HEK293 (cell line): ENCODE data around the gene USP8.

ENCODE experiments used
- CTCF ChIA-PET: fragments of 350-600 bp; formaldehyde crosslinking; extraction: SDS; loops from one replicate; lab custom pipeline; 2021; ENCODE audit warnings: antibody characterized with exemption; lab: Yijun Ruan, JAX
- POLR2A ChIA-PET: fragments of 300-600 bp; formaldehyde crosslinking; extraction: SDS; loops from one replicate; lab custom pipeline; 2020; ENCODE audit warnings: antibody characterized with exemption, inconsistent platforms; lab: Yijun Ruan, JAX
- H3K27ac ChIP-seq: fragments of 200-500 bp; sonication (Bioruptor generic); 2 replicates; pipeline ENCODE4 v1.5.1; 2014; ENCODE audit warnings: low read depth, low read length, control low read depth, inconsistent platforms; ENCODE audit errors: extremely low read depth
- H3K36me3 ChIP-seq, 2 experiments: fragments of 200-500 bp in 1 of 2; sonication (Bioruptor generic) in 1 of 2; 1 replicate in 1 of 2; 2 replicates in 1 of 2; pipeline ENCODE4 v1.5.1; 2014 to 2017; ENCODE audit warnings: inconsistent platforms in 2 of 2, low read length in 2 of 2; ENCODE audit not compliant: control insufficient read depth in 2 of 2, insufficient read depth in 1 of 2
- H3K4me1 ChIP-seq: fragments of 200-500 bp; sonication (Bioruptor generic); 2 replicates; pipeline ENCODE4 v1.5.1; 2014; ENCODE audit warnings: mild to moderate bottlenecking, low read length, inconsistent platforms; ENCODE audit not compliant: control insufficient read depth, insufficient read depth
- H3K4me3 ChIP-seq: 2 replicates; pipeline ENCODE4 v1.5.1; 2011; ENCODE audit warnings: low read depth, mild to moderate bottlenecking, control low read depth, low read length, moderate library complexity
- H3K9me3 ChIP-seq: fragments of 200-500 bp; sonication (Bioruptor generic); 2 replicates; pipeline ENCODE4 v1.5.1; 2014; ENCODE audit warnings: low read depth, low read length, inconsistent platforms; ENCODE audit not compliant: control insufficient read depth, insufficient read depth
- MZF1 ChIP-seq: fragments of 450-650 bp; formaldehyde crosslinking; IDR thresholded peaks from 2 replicates; pipeline ENCODE4 v1.5.1; 2017; ENCODE audit warnings: missing biosample characterization, missing genetic modification characterization, borderline replicate concordance
- SP7 ChIP-seq: fragments of 450-650 bp; formaldehyde crosslinking; IDR thresholded peaks from 2 replicates; pipeline ENCODE4 v1.5.1; 2016; ENCODE audit warnings: missing biosample characterization, missing genetic modification characterization
- WT1 ChIP-seq: fragments of 450-650 bp; formaldehyde crosslinking; IDR thresholded peaks from 2 replicates; pipeline ENCODE4 v1.5.1; 2016; ENCODE audit warnings: missing biosample characterization, missing genetic modification characterization
- ZBTB17 ChIP-seq: fragments of 450-650 bp; formaldehyde crosslinking; IDR thresholded peaks from 2 replicates; pipeline ENCODE4 v1.5.1; 2016; ENCODE audit warnings: missing biosample characterization, missing genetic modification characterization
- ZFP37 ChIP-seq: fragments of 450-650 bp; formaldehyde crosslinking; IDR thresholded peaks from 2 replicates; pipeline ENCODE4 v1.5.1; 2016; ENCODE audit warnings: missing biosample characterization, missing genetic modification characterization
- ZNF10 ChIP-seq: fragments of 450-650 bp; formaldehyde crosslinking; IDR thresholded peaks from 2 replicates; pipeline ENCODE4 v1.5.1; 2017; ENCODE audit warnings: missing biosample characterization, missing genetic modification characterization
- ZNF112 ChIP-seq: fragments of 450-650 bp; formaldehyde crosslinking; IDR thresholded peaks from 2 replicates; pipeline ENCODE4 v1.5.0; 2017; ENCODE audit warnings: missing biosample characterization, missing genetic modification characterization
- ZNF132 ChIP-seq: fragments of 450-650 bp; formaldehyde crosslinking; IDR thresholded peaks from 2 replicates; pipeline ENCODE4 v1.5.1; 2017; ENCODE audit warnings: missing biosample characterization, missing genetic modification characterization, borderline replicate concordance
- ZNF174 ChIP-seq: fragments of 450-650 bp; formaldehyde crosslinking; IDR thresholded peaks from 2 replicates; pipeline ENCODE4 v1.5.0; 2017; ENCODE audit warnings: missing biosample characterization, mild to moderate bottlenecking, missing genetic modification characterization
- ZNF175 ChIP-seq: fragments of 450-650 bp; formaldehyde crosslinking; IDR thresholded peaks from 2 replicates; pipeline ENCODE4 v1.5.1; 2016; ENCODE audit warnings: missing biosample characterization, missing genetic modification characterization
- ZNF221 ChIP-seq: fragments of 450-650 bp; formaldehyde crosslinking; IDR thresholded peaks from 2 replicates; pipeline ENCODE4 v1.5.1; 2017; ENCODE audit warnings: missing biosample characterization, missing genetic modification characterization, borderline replicate concordance
- ZNF311 ChIP-seq: fragments of 450-650 bp; formaldehyde crosslinking; IDR thresholded peaks from 2 replicates; pipeline ENCODE4 v1.5.1; 2017; ENCODE audit warnings: missing biosample characterization, missing genetic modification characterization, borderline replicate concordance
- ZNF426 ChIP-seq: fragments of 450-650 bp; formaldehyde crosslinking; IDR thresholded peaks from 2 replicates; pipeline ENCODE4 v1.5.1; 2017; ENCODE audit warnings: missing biosample characterization, missing genetic modification characterization, mild to moderate bottlenecking, inconsistent platforms, moderate library complexity
- ZNF433 ChIP-seq: fragments of 450-650 bp; formaldehyde crosslinking; IDR thresholded peaks from 2 replicates; pipeline ENCODE4 v1.5.1; 2016; ENCODE audit warnings: missing biosample characterization, missing genetic modification characterization, low read depth
- ZNF510 ChIP-seq: fragments of 450-650 bp; formaldehyde crosslinking; IDR thresholded peaks from 2 replicates; pipeline ENCODE4 v1.5.1; 2018; ENCODE audit warnings: mild to moderate bottlenecking, missing genetic modification characterization, missing biosample characterization; ENCODE audit not compliant: insufficient replicate concordance
- ZNF549 ChIP-seq: fragments of 450-650 bp; IDR thresholded peaks from 2 replicates; pipeline ENCODE4 v1.5.1; 2018; ENCODE audit warnings: missing biosample characterization, missing genetic modification characterization, mild to moderate bottlenecking, inconsistent platforms, moderate library complexity
- ZNF555 ChIP-seq: fragments of 450-650 bp; formaldehyde crosslinking; conservative IDR thresholded peaks from 2 replicates; pipeline ENCODE4 v1.5.1; 2017; ENCODE audit warnings: missing biosample characterization, mild to moderate bottlenecking, missing genetic modification characterization, inconsistent platforms
- ZNF585B ChIP-seq: fragments of 450-650 bp; formaldehyde crosslinking; IDR thresholded peaks from 2 replicates; pipeline ENCODE4 v1.5.1; 2016; ENCODE audit warnings: missing biosample characterization, missing genetic modification characterization
- ZNF660 ChIP-seq: fragments of 450-650 bp; IDR thresholded peaks from 2 replicates; pipeline ENCODE4 v1.5.1; 2018; ENCODE audit warnings: missing biosample characterization, mild to moderate bottlenecking, missing genetic modification characterization
- ZNF701 ChIP-seq: fragments of 450-650 bp; formaldehyde crosslinking; IDR thresholded peaks from 2 replicates; pipeline ENCODE4 v1.5.1; 2016; ENCODE audit warnings: missing biosample characterization, missing genetic modification characterization
- ZNF791 ChIP-seq: fragments of 450-650 bp; formaldehyde crosslinking; IDR thresholded peaks from 2 replicates; pipeline ENCODE4 v1.5.1; 2016; ENCODE audit warnings: missing biosample characterization, missing genetic modification characterization
- ZSCAN16 ChIP-seq: fragments of 450-650 bp; formaldehyde crosslinking; IDR thresholded peaks from 2 replicates; pipeline ENCODE4 v1.5.1; 2016; ENCODE audit warnings: missing biosample characterization, missing genetic modification characterization
- ZSCAN30 ChIP-seq: fragments of 450-650 bp; IDR thresholded peaks from 2 replicates; pipeline ENCODE4 v1.5.1; 2018; ENCODE audit warnings: missing biosample characterization, mild to moderate bottlenecking, missing genetic modification characterization, moderate library complexity
- TF ChIP-seq, protein P1 (sequence below): fragments of 450-650 bp; formaldehyde crosslinking; IDR thresholded peaks from 2 replicates; pipeline ENCODE4 v1.5.1; 2016; ENCODE audit warnings: missing biosample characterization, missing genetic modification characterization
- TF ChIP-seq, protein P2 (sequence below): fragments of 450-650 bp; formaldehyde crosslinking; IDR thresholded peaks from 2 replicates; pipeline ENCODE4 v1.5.1; 2016; ENCODE audit warnings: missing biosample characterization, missing genetic modification characterization
- TF ChIP-seq, protein P3 (sequence below): fragments of 450-650 bp; formaldehyde crosslinking; IDR thresholded peaks from 2 replicates; pipeline ENCODE4 v1.5.1; 2016; ENCODE audit warnings: missing biosample characterization, missing genetic modification characterization, low read depth
- TF ChIP-seq, protein P4 (sequence below): fragments of 450-650 bp; formaldehyde crosslinking; IDR thresholded peaks from 2 replicates; pipeline ENCODE4 v1.5.1; 2016; ENCODE audit warnings: missing biosample characterization, missing genetic modification characterization
- TF ChIP-seq, protein P5 (sequence below): fragments of 450-650 bp; formaldehyde crosslinking; IDR thresholded peaks from 2 replicates; pipeline ENCODE4 v1.5.1; 2016; ENCODE audit warnings: missing biosample characterization, missing genetic modification characterization

Gene USP8

DNA sequence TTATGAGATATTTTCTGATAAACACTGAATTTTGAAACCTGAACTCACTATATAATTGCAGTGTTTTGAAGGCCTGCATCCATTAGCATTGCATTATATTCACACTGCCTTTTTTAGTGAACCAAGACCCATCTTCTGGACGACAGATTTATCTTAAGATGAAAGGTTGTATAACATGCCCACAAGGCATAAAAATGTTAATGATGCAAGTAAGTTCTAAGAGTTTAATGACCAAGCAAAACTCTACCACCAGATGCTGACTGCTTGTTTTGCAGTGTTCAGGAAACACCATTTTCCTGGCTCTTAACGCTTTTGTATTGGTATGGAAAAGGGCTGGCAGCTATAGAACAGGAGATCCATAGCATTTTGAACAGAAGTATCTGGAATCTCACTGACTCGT is 76.1 kb downstream of the USP8 start:
- POLR2A ChIA-PET: no interaction called here
- TF ChIP-seq ZNF701 (tag by site-specific recombination): no peak
- no peak for TF ChIP-seq ZNF585B
- TF ChIP-seq ZNF132 (tag by site-specific recombination): no peak
- TF ChIP-seq, protein P1, sequence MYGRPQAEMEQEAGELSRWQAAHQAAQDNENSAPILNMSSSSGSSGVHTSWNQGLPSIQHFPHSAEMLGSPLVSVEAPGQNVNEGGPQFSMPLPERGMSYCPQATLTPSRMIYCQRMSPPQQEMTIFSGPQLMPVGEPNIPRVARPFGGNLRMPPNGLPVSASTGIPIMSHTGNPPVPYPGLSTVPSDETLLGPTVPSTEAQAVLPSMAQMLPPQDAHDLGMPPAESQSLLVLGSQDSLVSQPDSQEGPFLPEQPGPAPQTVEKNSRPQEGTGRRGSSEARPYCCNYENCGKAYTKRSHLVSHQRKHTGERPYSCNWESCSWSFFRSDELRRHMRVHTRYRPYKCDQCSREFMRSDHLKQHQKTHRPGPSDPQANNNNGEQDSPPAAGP (tag by site-specific recombination): no peak
- no peak for TF ChIP-seq ZNF660 (tag by site-specific recombination)
- no peak for TF ChIP-seq ZNF311 (tag by site-specific recombination)
- no peak for TF ChIP-seq ZNF555 (tag by site-specific recombination)
- TF ChIP-seq, protein P2, sequence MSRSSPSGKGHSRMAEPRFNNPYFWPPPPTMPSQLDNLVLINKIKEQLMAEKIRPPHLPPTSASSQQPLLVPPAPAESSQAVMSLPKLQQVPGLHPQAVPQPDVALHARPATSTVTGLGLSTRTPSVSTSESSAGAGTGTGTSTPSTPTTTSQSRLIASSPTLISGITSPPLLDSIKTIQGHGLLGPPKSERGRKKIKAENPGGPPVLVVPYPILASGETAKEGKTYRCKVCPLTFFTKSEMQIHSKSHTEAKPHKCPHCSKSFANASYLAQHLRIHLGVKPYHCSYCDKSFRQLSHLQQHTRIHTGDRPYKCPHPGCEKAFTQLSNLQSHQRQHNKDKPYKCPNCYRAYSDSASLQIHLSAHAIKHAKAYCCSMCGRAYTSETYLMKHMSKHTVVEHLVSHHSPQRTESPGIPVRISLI (tag by site-specific recombination): no peak
- no peak for TF ChIP-seq ZNF426 (tag by site-specific recombination)
- TF ChIP-seq ZSCAN30 (tag by site-specific recombination): no peak
- no peak for TF ChIP-seq ZNF510 (tag by site-specific recombination)
- TF ChIP-seq ZNF433 (tag by site-specific recombination): no peak
- TF ChIP-seq SP7 (tag by site-specific recombination): no peak
- no peak for TF ChIP-seq ZSCAN16
- TF ChIP-seq ZNF791 (tag by site-specific recombination): no peak
- TF ChIP-seq MZF1 (tag by site-specific recombination): no peak
- TF ChIP-seq, protein P3, sequence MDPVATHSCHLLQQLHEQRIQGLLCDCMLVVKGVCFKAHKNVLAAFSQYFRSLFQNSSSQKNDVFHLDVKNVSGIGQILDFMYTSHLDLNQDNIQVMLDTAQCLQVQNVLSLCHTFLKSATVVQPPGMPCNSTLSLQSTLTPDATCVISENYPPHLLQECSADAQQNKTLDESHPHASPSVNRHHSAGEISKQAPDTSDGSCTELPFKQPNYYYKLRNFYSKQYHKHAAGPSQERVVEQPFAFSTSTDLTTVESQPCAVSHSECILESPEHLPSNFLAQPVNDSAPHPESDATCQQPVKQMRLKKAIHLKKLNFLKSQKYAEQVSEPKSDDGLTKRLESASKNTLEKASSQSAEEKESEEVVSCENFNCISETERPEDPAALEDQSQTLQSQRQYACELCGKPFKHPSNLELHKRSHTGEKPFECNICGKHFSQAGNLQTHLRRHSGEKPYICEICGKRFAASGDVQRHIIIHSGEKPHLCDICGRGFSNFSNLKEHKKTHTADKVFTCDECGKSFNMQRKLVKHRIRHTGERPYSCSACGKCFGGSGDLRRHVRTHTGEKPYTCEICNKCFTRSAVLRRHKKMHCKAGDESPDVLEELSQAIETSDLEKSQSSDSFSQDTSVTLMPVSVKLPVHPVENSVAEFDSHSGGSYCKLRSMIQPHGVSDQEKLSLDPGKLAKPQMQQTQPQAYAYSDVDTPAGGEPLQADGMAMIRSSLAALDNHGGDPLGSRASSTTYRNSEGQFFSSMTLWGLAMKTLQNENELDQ: no peak
- TF ChIP-seq, all 188 proteins: peak for 0
- CTCF ChIA-PET: interaction anchor here (0.7 kb wide), 1 partner anchor 9 kb away, joined by 3 read pairs; no protein-coding TSS in a partner anchor

DNA sequence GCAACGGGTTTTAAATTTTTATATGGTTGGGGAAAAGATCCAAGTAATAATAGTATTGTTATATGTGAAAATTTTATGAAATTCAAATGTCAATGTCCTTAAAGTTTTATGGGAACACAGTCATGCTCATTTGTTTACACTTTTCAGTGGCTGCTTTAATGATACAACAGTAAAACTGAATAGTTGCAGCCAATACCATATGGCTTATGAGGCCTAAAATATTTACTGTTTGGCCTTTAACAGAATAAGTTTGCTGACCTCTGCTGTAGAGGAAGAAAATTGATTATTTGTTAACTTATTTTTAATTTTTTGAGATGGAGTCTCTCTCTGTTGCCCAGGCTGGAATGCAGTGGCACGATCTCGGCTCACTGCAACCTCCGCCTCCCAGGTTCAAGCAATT is 77.6 kb downstream of the USP8 start:
- H3K4me1 ChIP-seq: no peaks in the 10 kb centered on the region
- TF ChIP-seq ZNF10 (tag by site-specific recombination) (no peak), ZFP37 (no peak), WT1 (tag by site-specific recombination) (no peak), ZNF174 (tag by site-specific recombination) (no peak), ZNF175 (tag by site-specific recombination) (no peak), ZBTB17 (no peak), ZNF660 (tag by site-specific recombination) (no peak), ZNF221 (no peak), SP7 (tag by site-specific recombination) (no peak), ZNF112 (tag by site-specific recombination) (no peak), ZNF549 (no peak)
- TF ChIP-seq, protein P4, sequence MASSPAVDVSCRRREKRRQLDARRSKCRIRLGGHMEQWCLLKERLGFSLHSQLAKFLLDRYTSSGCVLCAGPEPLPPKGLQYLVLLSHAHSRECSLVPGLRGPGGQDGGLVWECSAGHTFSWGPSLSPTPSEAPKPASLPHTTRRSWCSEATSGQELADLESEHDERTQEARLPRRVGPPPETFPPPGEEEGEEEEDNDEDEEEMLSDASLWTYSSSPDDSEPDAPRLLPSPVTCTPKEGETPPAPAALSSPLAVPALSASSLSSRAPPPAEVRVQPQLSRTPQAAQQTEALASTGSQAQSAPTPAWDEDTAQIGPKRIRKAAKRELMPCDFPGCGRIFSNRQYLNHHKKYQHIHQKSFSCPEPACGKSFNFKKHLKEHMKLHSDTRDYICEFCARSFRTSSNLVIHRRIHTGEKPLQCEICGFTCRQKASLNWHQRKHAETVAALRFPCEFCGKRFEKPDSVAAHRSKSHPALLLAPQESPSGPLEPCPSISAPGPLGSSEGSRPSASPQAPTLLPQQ (tag by site-specific recombination): no peak
- TF ChIP-seq, protein P5, sequence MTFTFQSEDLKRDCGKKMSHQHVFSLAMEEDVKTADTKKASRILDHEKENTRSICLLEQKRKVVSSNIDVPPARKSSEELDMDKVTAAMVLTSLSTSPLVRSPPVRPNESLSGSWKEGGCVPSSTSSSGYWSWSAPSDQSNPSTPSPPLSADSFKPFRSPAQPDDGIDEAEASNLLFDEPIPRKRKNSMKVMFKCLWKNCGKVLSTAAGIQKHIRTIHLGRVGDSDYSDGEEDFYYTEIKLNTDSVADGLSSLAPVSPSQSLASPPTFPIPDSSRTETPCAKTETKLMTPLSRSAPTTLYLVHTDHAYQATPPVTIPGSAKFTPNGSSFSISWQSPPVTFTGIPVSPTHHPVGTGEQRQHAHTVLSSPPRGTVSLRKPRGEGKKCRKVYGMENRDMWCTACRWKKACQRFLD (tag by site-specific recombination): no peak
- no peak overlapping the region for H3K27ac ChIP-seq
- CTCF ChIA-PET: no interaction called here
- H3K36me3 ChIP-seq: peaks cover 10 to 41% of the 10 kb centered on the region in 2 experiments
- no peak overlapping the region for H3K4me3 ChIP-seq
- POLR2A ChIA-PET: interaction anchor here (0.6 kb wide), 1 partner anchor 1691 kb away, joined by 4 read pairs; no protein-coding TSS in a partner anchor
- H3K9me3 ChIP-seq: no peaks in the 10 kb centered on the region

More for the DNA sequence above, 76.1 kb downstream of the USP8 start:
- no peak overlapping the region for H3K4me3 ChIP-seq
- H3K9me3 ChIP-seq: no peaks in the 10 kb centered on the region
- H3K27ac ChIP-seq: no peak overlapping the region
- H3K4me1 ChIP-seq: no peaks in the 10 kb centered on the region
- H3K36me3 ChIP-seq: peaks cover 15 to 52% of the 10 kb centered on the region in 2 experiments
